ENCODE measurements around the gene ZNF18. TPM values are rescaled to one million over a fixed set of nuclear protein-coding genes. Genes with fewer than 3 reads are reported as not detected.

ZNF18 gene, protein sequence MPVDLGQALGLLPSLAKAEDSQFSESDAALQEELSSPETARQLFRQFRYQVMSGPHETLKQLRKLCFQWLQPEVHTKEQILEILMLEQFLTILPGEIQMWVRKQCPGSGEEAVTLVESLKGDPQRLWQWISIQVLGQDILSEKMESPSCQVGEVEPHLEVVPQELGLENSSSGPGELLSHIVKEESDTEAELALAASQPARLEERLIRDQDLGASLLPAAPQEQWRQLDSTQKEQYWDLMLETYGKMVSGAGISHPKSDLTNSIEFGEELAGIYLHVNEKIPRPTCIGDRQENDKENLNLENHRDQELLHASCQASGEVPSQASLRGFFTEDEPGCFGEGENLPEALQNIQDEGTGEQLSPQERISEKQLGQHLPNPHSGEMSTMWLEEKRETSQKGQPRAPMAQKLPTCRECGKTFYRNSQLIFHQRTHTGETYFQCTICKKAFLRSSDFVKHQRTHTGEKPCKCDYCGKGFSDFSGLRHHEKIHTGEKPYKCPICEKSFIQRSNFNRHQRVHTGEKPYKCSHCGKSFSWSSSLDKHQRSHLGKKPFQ
- 10.8 and 11.7 TPM in 2 replicates for total RNA-seq

DNA sequence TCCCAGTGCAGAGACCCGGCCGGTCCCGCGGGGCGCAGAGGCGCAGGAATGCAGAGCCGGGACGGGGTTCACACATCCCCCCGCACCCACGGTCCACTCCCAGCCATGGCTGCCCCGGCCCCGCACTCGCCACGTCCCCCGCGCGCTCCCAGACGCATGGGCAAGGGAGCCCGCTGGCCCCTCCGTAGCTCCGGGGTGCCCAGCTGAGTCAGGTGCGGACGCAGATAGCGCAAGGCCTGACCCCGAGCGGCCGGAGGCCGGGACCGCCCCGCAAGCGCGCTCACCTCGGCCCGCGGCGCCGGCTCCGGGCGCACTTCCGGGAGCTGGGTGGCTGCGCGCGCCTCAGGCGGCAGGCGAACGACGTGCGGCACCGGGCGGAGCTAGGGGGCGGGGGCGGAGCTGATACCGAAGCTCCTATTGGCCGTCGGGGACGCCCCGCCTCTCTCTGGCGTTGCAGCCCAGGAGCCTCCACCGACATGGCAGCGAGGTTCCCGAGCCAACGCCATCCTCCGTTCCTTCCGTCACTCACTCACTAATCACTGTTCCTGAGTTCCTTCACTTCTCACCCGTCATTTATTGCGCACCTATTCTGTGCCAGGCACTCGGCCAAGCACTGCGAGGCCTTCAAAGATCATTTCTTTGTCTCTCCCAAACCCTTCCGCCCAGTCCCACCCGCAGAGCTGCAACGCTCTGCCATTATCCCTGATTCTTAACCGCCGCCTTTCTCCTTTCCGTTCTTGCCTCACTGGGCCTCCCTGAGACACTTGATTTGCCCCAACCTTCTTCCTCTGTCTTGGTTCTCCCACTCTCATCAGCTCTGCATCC is at the start of gene ZNF18:
TSS of gene ZNF18 (minus strand) at position 329 of the 825 bp plus-strand sequence. CDS start 4,646 bp downstream, outside the sequence.

DNA sequence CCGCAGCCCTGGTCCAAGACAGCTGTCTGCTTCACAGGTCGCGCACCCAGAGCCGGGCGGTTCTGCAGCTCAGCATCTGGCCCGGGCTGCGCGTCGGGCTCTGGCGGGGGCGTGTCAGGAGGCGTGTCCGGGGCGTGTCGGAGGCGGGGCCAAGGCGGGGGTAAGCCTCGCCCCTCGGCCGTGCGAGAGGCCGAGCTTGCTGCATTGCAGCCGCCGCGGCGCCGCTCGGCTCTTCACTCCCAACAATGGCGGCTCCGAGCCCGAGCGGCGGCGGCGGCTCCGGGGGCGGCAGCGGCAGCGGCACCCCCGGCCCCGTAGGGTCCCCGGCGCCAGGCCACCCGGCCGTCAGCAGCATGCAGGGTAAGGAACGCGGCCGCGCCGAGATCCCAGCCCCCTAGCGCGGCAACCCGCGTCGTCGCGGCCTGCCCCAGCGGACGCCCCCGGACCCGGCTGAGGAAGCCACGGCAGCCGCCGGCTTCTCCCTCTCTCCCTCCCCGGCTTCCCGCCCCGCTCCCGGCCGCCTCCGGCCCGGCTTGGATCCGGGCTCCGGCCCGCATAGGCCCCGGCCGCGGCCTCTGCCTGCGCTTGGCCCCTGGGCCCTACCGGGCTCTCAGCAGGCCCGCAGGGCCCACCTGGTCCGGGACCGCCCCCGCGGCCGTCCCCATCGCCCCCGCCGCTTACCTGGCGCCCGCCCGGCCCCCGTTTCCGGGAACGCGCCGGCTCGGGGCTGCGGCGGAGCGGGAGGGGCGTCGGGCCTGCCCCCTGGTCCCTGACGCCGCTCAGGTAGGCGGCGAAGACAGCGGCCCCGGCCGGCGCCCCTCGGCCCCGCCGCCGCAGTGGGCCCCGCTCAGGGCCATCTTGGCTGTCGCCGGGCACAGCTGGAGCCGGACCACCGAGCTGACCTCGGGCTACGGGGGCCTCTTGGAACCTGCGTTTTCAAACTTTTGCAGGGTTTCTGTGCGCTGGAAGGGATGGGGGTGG is 23.7 kb upstream of the ZNF18 start, which contains the start of gene MAP2K4:
TSS of gene MAP2K4 (plus strand) at position 236 of the 981 bp plus-strand sequence. CDS start at position 246, 10 bp downstream.

Other genes starting within 250 kb of the ZNF18 start
- 23.2 and 24.3 TPM in 2 replicates for gene MAP2K4, start 23.4 kb upstream of the ZNF18 start, total RNA-seq

Measured in smooth muscle cell of bladder (primary cell).